Astrocyte of the spinal cord (primary cell): ENCODE measurements around the gene DCPS.

ENCODE experiments used
- DNase-seq: peaks from one replicate; pipeline ENCODE4 v3.0.0; 2011; ENCODE audit warnings: low read depth, low spot score
- H3K4me3 ChIP-seq: 2 replicates; pipeline ENCODE4 v1.5.1; 2011; ENCODE audit warnings: low read depth, mild to moderate bottlenecking, low read length, moderate library complexity
- CTCF ChIP-seq: IDR thresholded peaks from 2 replicates; pipeline ENCODE4 v1.5.1; 2012; ENCODE audit warnings: low read depth, mild to moderate bottlenecking, low read length, inconsistent platforms
- in situ Hi-C: cut with HindIII; loops from 2 replicates; pipeline ENCODE4 v1.10.0; 2017; ENCODE audit warnings: low sequenced_read_pairs

Gene DCPS

GRCh38 chr11:126329644-126330211 lies 25.9 kb downstream of the DCPS start:
- in situ Hi-C loops: no loop called here
- no peak for DNase-seq
- no peak overlapping the region for H3K4me3 ChIP-seq
- no peak for TF ChIP-seq CTCF

GRCh38 chr11:126331286-126331685 lies 27.4 kb downstream of the DCPS start:
- no peak overlapping the region for H3K4me3 ChIP-seq
- TF ChIP-seq CTCF: no peak
- in situ Hi-C loops: no loop called here
- DNase-seq: no peak

DNA sequence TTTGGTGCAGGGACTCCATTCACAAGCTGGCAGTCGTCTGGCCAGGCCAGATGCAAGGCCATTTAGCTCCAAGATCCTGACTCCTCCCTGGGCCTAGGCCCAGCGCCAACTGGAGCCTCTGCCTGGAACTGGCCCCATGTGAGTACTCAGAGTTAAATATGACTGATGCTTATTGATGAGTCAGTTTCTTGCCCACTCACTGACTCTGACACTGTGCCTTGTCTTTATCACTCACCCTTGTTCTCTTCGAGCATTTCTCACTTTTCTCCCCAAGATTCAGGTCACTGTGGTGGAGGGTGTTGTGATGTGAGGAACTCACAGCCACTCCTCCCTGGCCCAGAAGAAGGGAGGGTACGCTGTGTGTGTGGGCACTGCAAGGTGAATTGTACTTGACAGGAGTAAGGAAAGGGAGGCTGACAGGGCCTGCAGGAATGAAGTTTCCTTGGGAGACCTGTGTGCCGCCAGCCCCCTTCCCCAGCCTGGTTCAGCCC lies 28.4 kb downstream of the DCPS start:
- in situ Hi-C loops: no loop called here
- no peak overlapping the region for H3K4me3 ChIP-seq
- peak; percentile 83 for DNase-seq
- TF ChIP-seq CTCF: no peak

- in situ Hi-C loops: no loop called here
Measured at GRCh38 chr11:126333142-126333541, 29.3 kb downstream of the DCPS start.

DNA sequence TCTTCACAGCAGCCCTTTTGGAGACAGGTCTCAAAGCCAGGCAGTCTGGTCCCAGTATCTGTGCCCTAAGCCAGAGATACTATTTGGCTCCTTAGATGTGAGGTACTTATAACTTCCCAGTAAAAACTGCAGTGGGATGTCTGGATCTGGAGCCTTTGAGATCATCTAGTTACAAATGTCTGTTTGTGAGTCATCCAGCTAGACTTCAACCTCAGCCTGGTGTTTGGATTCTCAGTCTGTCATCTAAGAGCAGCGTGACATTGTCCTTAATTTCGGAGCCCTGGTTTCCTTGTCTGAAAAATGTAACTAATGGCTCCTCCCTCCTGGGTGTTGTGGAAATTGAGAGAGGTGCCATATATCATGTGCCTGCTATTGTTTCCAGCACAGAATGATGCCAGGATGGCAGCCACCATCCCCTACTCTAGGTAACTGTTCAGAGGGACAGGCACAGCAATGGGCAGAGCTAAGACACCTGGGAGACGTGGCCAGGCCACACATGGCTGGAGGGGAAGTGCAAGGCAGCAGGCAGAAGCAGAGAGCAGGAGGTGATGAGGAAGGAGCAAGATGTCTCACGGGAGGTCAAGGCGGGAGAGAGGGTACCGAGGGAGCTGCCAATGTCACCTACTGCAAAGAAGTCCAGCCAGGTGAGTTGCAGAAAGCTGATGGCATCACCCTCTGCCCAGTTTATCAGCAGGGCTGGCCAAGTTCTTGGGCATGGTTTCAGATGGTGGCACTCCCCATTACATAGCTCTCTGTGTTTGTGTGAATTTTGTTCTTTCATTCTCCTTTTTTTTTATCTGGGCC lies 31.0 kb downstream of the DCPS start:
- DNase-seq: peak; percentile 51
- no peak for TF ChIP-seq CTCF
- H3K4me3 ChIP-seq: no peak overlapping the region
- in situ Hi-C loops: no loop called here

More at GRCh38 chr11:126333142-126333541, 29.3 kb downstream of the DCPS start:
- H3K4me3 ChIP-seq: no peak overlapping the region
- no peak for DNase-seq
- TF ChIP-seq CTCF: no peak

- TF ChIP-seq CTCF: no peak
- in situ Hi-C loops: no loop called here
- H3K4me3 ChIP-seq: no peak overlapping the region
- DNase-seq: no peak
Measured at GRCh38 chr11:126335463-126335760, 31.6 kb downstream of the DCPS start.
